Liver (tissue), 9 donors: ENCODE measurements around the gene DLX2. TPM values are rescaled to one million over a fixed set of nuclear protein-coding genes. Genes with fewer than 3 reads are reported as not detected.

Source experiments
- DNase-seq: peaks from one replicate; pipeline ENCODE4 v3.0.0-alpha.2; 2017; ENCODE audit warnings: low spot score
- H3K27ac ChIP-seq, 2 donors: one replicate each; pipeline ENCODE4 v1.7.0; 2013; ENCODE audit warnings: inconsistent platforms in 2 of 2, low read length in 2 of 2, control low read depth in 1 of 2, low read depth in 1 of 2, mild to moderate bottlenecking in 1 of 2
- H3K27me3 ChIP-seq, 4 donors: one replicate each; pipeline versions ENCODE4 v1.6.1 to v1.7.0; 2013; ENCODE audit warnings: low read length in 3 of 4, inconsistent platforms in 1 of 4, mild to moderate bottlenecking in 1 of 4, moderate library complexity in 1 of 4; ENCODE audit not compliant: control insufficient read depth in 4 of 4, insufficient read depth in 4 of 4
- H3K36me3 ChIP-seq, 4 donors: one replicate each; pipeline versions ENCODE4 v1.6.1 to v1.7.0; 2013; ENCODE audit warnings: low read length in 3 of 4, mild to moderate bottlenecking in 3 of 4, low read depth in 1 of 4, moderate library complexity in 1 of 4; ENCODE audit not compliant: control insufficient read depth in 4 of 4, insufficient read depth in 3 of 4
- H3K4me1 ChIP-seq, 4 donors: one replicate each; pipeline versions ENCODE4 v1.6.1 to v1.7.0; 2013; ENCODE audit warnings: low read length in 3 of 4, mild to moderate bottlenecking in 3 of 4, moderate library complexity in 1 of 4; ENCODE audit not compliant: control insufficient read depth in 4 of 4, insufficient read depth in 4 of 4
- H3K4me3 ChIP-seq, 3 donors: one replicate each; pipeline versions ENCODE4 v1.6.1 to v1.7.0; 2013; ENCODE audit warnings: low read length in 3 of 3, control low read depth in 1 of 3, low read depth in 1 of 3, mild to moderate bottlenecking in 1 of 3
- H3K9ac ChIP-seq, 2 donors: one replicate each; pipeline ENCODE4 v1.7.0; 2013; ENCODE audit warnings: low read length in 2 of 2, mild to moderate bottlenecking in 2 of 2, moderate library complexity in 2 of 2, control low read depth in 1 of 2, low read depth in 1 of 2
- H3K9me3 ChIP-seq, 4 donors: one replicate each; pipeline versions ENCODE4 v1.6.1 to v1.7.0; 2013; ENCODE audit warnings: low read length in 3 of 4; ENCODE audit not compliant: control insufficient read depth in 4 of 4
- ATF3 ChIP-seq: IDR thresholded peaks from 2 replicates; pipeline ENCODE4 v1.6.1; 2016; ENCODE audit warnings: antibody characterized with exemption
- EGR1 ChIP-seq, 2 donors: IDR thresholded peaks; 2 replicates each; pipeline ENCODE4 v1.6.1; 2016 to 2018; ENCODE audit warnings: antibody characterized with exemption in 2 of 2, low read depth in 2 of 2
- FOXA1 ChIP-seq: IDR thresholded peaks from 2 replicates; pipeline ENCODE4 v1.6.1; 2016; ENCODE audit warnings: antibody characterized with exemption
- FOXA2 ChIP-seq: IDR thresholded peaks from 2 replicates; pipeline ENCODE4 v1.6.1; 2016; ENCODE audit warnings: antibody characterized with exemption
- GABPA ChIP-seq, 2 donors: IDR thresholded peaks in 1 of 2; conservative IDR thresholded peaks in 1 of 2; 2 replicates each; pipeline ENCODE4 v1.6.1; 2016; ENCODE audit warnings: antibody characterized with exemption in 2 of 2, mild to moderate bottlenecking in 1 of 2, moderate library complexity in 1 of 2
- HNF4A ChIP-seq, 2 donors: conservative IDR thresholded peaks; 2 replicates each; pipeline ENCODE4 v1.6.1; 2016; ENCODE audit warnings: antibody characterized with exemption in 2 of 2, mild to moderate bottlenecking in 2 of 2
- HNF4G ChIP-seq: IDR thresholded peaks from 2 replicates; pipeline ENCODE4 v1.6.1; 2016; ENCODE audit warnings: antibody characterized with exemption
- JUND ChIP-seq, 2 donors: IDR thresholded peaks; 2 replicates each; pipeline ENCODE4 v1.6.1; 2016; ENCODE audit warnings: antibody characterized with exemption in 2 of 2
- NR2F2 ChIP-seq: IDR thresholded peaks from 2 replicates; pipeline ENCODE4 v1.6.1; 2016; ENCODE audit warnings: antibody characterized with exemption
- RAD21 ChIP-seq, 2 donors: IDR thresholded peaks; 2 replicates each; pipeline ENCODE4 v1.6.1; 2016; ENCODE audit warnings: antibody characterized with exemption in 2 of 2, mild to moderate bottlenecking in 2 of 2
- RXRA ChIP-seq, 2 donors: IDR thresholded peaks; 2 replicates each; pipeline ENCODE4 v1.6.1; 2017 to 2018; ENCODE audit warnings: antibody characterized with exemption in 2 of 2, mild to moderate bottlenecking in 1 of 2
- SP1 ChIP-seq: IDR thresholded peaks from 2 replicates; pipeline ENCODE4 v1.6.1; 2018; ENCODE audit warnings: antibody characterized with exemption, mild to moderate bottlenecking
- TAF1 ChIP-seq: conservative IDR thresholded peaks from 2 replicates; pipeline ENCODE4 v1.6.1; 2016; ENCODE audit warnings: antibody characterized with exemption, mild to moderate bottlenecking
- YY1 ChIP-seq: IDR thresholded peaks from 2 replicates; pipeline ENCODE4 v1.6.1; 2016; ENCODE audit warnings: antibody characterized with exemption, mild to moderate bottlenecking
- ZBTB33 ChIP-seq: IDR thresholded peaks from 2 replicates; pipeline ENCODE4 v1.6.1; 2016; ENCODE audit warnings: antibody characterized with exemption
- WGBS: extraction: QIAGEN DNeasy Blood & Tissue Kit; methylation state at CpG from one replicate; pipeline ENCODE4 v1.1.7; 2013; 5-methylcytosine and 5-hydroxymethylcytosine counted together
- polyA plus RNA-seq, 2 donors: library from polyadenylated mRNA; stranded (reverse) in 1 of 2; unstranded in 1 of 2; fragments of 200-250 nt in 1 of 2; fragments of >200 nt in 1 of 2; fragmentation: Nextera tagmentation in 1 of 2; extraction: Ambion mirVana in 1 of 2; gene quantifications; one replicate each; pipeline versions ENCODE4 v1.2.1 to v1.2.3, GENCODE V29; 2013 to 2015
- total RNA-seq, 2 donors: library from RNA; depleted of rRNA; stranded (reverse); fragments of >200 nt; gene quantifications; one replicate each; pipeline ENCODE4 v1.2.3, GENCODE V29; 2014
- TF ChIP-seq, protein P1 (sequence below): IDR thresholded peaks from 2 replicates; pipeline ENCODE4 v1.6.1; 2016; ENCODE audit warnings: antibody characterized with exemption, mild to moderate bottlenecking
- TF ChIP-seq, protein P2 (sequence below): fragments of 150-350 bp; IDR thresholded peaks from 2 replicates; pipeline ENCODE4 v1.5.1; 2017; ENCODE audit warnings: improper control_type of control experiment, low read depth, low read length; ENCODE audit not compliant: missing input control
- TF ChIP-seq, protein P3 (sequence below): IDR thresholded peaks from 2 replicates; pipeline ENCODE4 v1.6.1; 2016; ENCODE audit warnings: antibody characterized with exemption
- donor health status: healthy.
- donor health status: healthy.
- donor health status: healthy.
- donor health status: healthy.
- donor health status: healthy.

DLX2 gene
- total and polyA plus RNA-seq, 4 donors = not detected

DNA sequence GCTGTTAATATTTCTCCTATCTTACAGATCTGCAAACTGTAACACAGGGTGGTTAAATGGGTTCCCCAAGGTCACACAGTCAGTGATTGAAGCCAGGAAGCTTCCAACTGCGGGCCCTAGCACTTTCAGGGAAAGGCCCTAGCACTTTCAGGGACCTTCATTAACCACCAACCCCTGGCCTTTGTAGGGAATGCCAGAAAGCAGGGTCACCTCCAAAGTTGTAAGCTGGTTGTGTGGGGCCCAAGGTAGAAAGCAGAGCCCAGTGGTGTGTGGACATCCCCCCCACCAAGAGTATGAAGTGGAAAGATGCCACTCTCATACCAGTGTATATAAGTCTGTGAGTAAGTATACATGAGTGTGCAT is 4.4 kb downstream of the DLX2 start:
- Histone ChIP-seq H3K4me1 (peaks cover 19 to 50% (median 33%) of the 10 kb centered on the region in 4 donors), H3K9ac (no peak overlapping the region), H3K36me3 (no peaks in the 10 kb centered on the region), H3K9me3 (peaks cover 0 to 2% (median 0%) of the 10 kb centered on the region in 4 donors), H3K27ac (no peak overlapping the region), H3K27me3 (peaks cover 15 to 24% (median 19%) of the 10 kb centered on the region in 4 donors), H3K4me3 (no peak overlapping the region)
- WGBS = 31% methylated on average over 1 of the region's 1 CpG
- TF ChIP-seq EGR1 (IDR thresholded peaks at IDR 0.05; ENCODE audit: low read depth in 2 of 2) = no peak
- no peak for TF ChIP-seq HNF4G
- no peak for TF ChIP-seq NR2F2
- TF ChIP-seq ZBTB33 = no peak
- TF ChIP-seq JUND (IDR thresholded peaks at IDR 0.05) = no peak
- no peak for TF ChIP-seq RXRA (IDR thresholded peaks at IDR 0.05)
- no peak for TF ChIP-seq TAF1
- no peak for DNase-seq

DNA sequence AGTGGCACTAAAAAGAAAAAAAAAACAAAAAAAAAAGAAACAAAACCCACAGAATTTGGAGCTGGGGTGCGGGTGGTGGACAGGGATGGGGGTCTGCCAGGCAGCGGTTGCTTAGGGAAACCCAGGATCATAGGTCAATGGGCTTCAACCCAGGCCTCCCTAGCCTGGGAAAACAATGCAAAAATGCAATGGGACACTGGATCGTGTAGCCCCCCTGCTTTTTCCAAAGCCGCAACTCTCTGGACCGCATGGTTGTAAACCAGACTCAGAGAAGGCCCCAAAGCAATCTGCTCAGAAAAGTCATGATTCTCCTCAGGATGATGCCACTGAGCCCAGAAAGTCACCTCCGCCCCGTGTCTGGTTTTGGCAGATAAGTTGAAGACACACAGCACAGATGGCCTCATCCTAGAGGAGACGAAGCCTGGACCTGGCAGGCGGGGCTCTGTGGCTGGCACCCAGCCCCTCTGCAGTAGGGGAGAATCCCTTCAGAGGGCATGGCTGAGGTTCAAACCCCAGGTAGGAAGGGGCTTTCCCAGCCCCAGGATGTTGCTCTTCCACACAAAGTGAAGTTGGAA is 5.1 kb downstream of the DLX2 start:
- DNase-seq = no peak
- 30% methylated on average over 9 of the region's 9 CpGs for WGBS
- Histone ChIP-seq H3K27ac (no peak overlapping the region), H3K9ac (no peak overlapping the region), H3K4me3 (no peak overlapping the region), H3K27me3 (peaks cover 15 to 30% (median 20%) of the 10 kb centered on the region in 4 donors), H3K36me3 (no peaks in the 10 kb centered on the region), H3K4me1 (peaks cover 14 to 44% (median 30%) of the 10 kb centered on the region in 4 donors), H3K9me3 (peaks cover 0 to 2% (median 0%) of the 10 kb centered on the region in 4 donors)
- TF ChIP-seq HNF4A (conservative IDR thresholded peaks at IDR 0.05) = no peak
- TF ChIP-seq, protein P1, sequence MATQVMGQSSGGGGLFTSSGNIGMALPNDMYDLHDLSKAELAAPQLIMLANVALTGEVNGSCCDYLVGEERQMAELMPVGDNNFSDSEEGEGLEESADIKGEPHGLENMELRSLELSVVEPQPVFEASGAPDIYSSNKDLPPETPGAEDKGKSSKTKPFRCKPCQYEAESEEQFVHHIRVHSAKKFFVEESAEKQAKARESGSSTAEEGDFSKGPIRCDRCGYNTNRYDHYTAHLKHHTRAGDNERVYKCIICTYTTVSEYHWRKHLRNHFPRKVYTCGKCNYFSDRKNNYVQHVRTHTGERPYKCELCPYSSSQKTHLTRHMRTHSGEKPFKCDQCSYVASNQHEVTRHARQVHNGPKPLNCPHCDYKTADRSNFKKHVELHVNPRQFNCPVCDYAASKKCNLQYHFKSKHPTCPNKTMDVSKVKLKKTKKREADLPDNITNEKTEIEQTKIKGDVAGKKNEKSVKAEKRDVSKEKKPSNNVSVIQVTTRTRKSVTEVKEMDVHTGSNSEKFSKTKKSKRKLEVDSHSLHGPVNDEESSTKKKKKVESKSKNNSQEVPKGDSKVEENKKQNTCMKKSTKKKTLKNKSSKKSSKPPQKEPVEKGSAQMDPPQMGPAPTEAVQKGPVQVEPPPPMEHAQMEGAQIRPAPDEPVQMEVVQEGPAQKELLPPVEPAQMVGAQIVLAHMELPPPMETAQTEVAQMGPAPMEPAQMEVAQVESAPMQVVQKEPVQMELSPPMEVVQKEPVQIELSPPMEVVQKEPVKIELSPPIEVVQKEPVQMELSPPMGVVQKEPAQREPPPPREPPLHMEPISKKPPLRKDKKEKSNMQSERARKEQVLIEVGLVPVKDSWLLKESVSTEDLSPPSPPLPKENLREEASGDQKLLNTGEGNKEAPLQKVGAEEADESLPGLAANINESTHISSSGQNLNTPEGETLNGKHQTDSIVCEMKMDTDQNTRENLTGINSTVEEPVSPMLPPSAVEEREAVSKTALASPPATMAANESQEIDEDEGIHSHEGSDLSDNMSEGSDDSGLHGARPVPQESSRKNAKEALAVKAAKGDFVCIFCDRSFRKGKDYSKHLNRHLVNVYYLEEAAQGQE = no peak
- TF ChIP-seq GABPA (IDR thresholded peaks at IDR 0.05 in 1 of 2, conservative IDR thresholded peaks at IDR 0.05 in 1 of 2) = no peak
- TF ChIP-seq HNF4G = no peak
- no peak for TF ChIP-seq NR2F2
- no peak for TF ChIP-seq RXRA (IDR thresholded peaks at IDR 0.05)
- TF ChIP-seq SP1 = no peak
- no peak for TF ChIP-seq JUND (IDR thresholded peaks at IDR 0.05)
- TF ChIP-seq RAD21 (IDR thresholded peaks at IDR 0.05) = no peak
- TF ChIP-seq ATF3 = no peak
- TF ChIP-seq FOXA1 = no peak
- TF ChIP-seq, protein P2, sequence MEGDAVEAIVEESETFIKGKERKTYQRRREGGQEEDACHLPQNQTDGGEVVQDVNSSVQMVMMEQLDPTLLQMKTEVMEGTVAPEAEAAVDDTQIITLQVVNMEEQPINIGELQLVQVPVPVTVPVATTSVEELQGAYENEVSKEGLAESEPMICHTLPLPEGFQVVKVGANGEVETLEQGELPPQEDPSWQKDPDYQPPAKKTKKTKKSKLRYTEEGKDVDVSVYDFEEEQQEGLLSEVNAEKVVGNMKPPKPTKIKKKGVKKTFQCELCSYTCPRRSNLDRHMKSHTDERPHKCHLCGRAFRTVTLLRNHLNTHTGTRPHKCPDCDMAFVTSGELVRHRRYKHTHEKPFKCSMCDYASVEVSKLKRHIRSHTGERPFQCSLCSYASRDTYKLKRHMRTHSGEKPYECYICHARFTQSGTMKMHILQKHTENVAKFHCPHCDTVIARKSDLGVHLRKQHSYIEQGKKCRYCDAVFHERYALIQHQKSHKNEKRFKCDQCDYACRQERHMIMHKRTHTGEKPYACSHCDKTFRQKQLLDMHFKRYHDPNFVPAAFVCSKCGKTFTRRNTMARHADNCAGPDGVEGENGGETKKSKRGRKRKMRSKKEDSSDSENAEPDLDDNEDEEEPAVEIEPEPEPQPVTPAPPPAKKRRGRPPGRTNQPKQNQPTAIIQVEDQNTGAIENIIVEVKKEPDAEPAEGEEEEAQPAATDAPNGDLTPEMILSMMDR = no peak
- TF ChIP-seq FOXA2 = no peak
- TF ChIP-seq YY1 = no peak
- no peak for TF ChIP-seq TAF1
- TF ChIP-seq, protein P3, sequence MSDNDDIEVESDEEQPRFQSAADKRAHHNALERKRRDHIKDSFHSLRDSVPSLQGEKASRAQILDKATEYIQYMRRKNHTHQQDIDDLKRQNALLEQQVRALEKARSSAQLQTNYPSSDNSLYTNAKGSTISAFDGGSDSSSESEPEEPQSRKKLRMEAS = no peak
- no peak for TF ChIP-seq ZBTB33
- no peak for TF ChIP-seq EGR1 (IDR thresholded peaks at IDR 0.05; ENCODE audit: low read depth in 2 of 2)
